IPS DF 6.9 (cell line): Measurements from ENCODE around the gene AARS1.
"Not testable (repeated sequence)": the region's sequence is repeated elsewhere in the genome, so short reads cannot be mapped to it uniquely, and the experiment has no call there.

Source experiments
- DNase-seq: peaks from one replicate; pipeline ENCODE4 v3.0.0-alpha.2; 2013; ENCODE audit warnings: low read depth, low spot score
- H3K27ac ChIP-seq: one replicate; pipeline ENCODE4 v1.5.1; 2013; ENCODE audit warnings: low read length, control low read depth
- H3K27me3 ChIP-seq: 2 replicates; pipeline ENCODE4 v1.6.1; 2013; ENCODE audit warnings: mild to moderate bottlenecking, low read length; ENCODE audit not compliant: control insufficient read depth, insufficient read depth
- H3K36me3 ChIP-seq: 2 replicates; pipeline ENCODE4 v1.6.1; 2013; ENCODE audit warnings: low read length; ENCODE audit not compliant: control insufficient read depth, insufficient read depth
- H3K4me1 ChIP-seq: 2 replicates; pipeline ENCODE4 v1.6.1; 2013; ENCODE audit warnings: low read length; ENCODE audit not compliant: control insufficient read depth, insufficient read depth
- H3K4me3 ChIP-seq: 2 replicates; pipeline ENCODE4 v1.5.1; 2013; ENCODE audit warnings: mild to moderate bottlenecking, low read length
- H3K9me3 ChIP-seq: 2 replicates; pipeline ENCODE4 v1.6.1; 2013; ENCODE audit warnings: low read length, inconsistent platforms; ENCODE audit not compliant: control insufficient read depth, insufficient read depth
- WGBS: extraction: QIAGEN DNeasy Blood & Tissue Kit; methylation state at CpG from one replicate; pipeline ENCODE4 v1.1.7; 2013; ENCODE audit warnings: mixed read lengths, missing lambda C conversion rate; ENCODE audit not compliant: insufficient read length, insufficient coverage; 5-methylcytosine and 5-hydroxymethylcytosine counted together

The AARS1 gene

DNA sequence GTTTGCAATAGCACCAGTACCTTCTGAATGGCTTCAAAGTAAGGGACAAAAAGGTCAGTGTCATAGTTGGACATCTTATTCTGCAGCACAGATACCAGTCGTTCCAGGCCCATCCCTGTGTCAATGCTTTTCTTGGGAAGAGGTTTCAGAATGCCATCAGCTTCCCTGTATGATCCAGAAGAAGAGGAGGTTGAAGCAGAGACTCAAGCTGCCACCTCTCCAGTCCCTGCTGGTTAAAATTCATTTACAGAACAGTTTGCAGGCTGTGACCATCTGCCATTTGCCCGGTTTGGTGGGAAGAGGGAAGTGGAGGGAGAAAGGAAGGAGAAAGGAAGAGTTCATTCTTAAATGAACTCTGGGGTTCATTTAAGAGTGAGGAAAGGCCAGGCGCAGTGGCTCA lies 19.1 kb downstream of the AARS1 start:
- peaks cover 40% of the 10 kb centered on the region for H3K36me3 ChIP-seq
- no peaks in the 10 kb centered on the region for H3K9me3 ChIP-seq
- H3K4me3 ChIP-seq: no peak overlapping the region
- no peak for DNase-seq
- H3K4me1 ChIP-seq: no peaks in the 10 kb centered on the region
- WGBS: no CpG with 5 or more reads among the region's 3 CpGs
- H3K27me3 ChIP-seq: no peaks in the 10 kb centered on the region
- H3K27ac ChIP-seq: no peak overlapping the region

DNA sequence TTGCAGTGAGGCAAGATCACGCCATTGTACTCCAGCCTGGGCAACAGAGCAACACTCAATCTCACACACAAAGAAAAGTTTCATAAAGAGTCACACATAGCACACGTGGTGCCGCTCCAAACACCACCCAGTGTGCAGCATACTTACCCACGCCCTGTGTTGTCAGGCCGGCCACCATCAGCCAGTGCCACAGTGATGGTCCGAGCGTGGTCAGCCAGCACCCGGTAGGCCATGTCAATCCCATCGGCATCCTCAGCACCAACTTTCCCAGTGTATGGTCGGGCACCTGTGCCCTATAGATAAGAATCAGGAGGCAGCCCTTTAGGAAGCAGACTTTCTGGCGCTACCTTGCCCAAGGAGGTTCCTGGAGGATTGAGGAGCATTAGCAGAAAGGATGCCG lies 19.8 kb downstream of the AARS1 start:
- Histone ChIP-seq H3K4me1 (no peaks in the 10 kb centered on the region), H3K27me3 (no peaks in the 10 kb centered on the region), H3K36me3 (peaks cover 44% of the 10 kb centered on the region), H3K9me3 (no peaks in the 10 kb centered on the region), H3K27ac (no peak overlapping the region), H3K4me3 (no peak overlapping the region)
- WGBS: no CpG with 5 or more reads among the region's 12 CpGs
- DNase-seq: no peak

DNA sequence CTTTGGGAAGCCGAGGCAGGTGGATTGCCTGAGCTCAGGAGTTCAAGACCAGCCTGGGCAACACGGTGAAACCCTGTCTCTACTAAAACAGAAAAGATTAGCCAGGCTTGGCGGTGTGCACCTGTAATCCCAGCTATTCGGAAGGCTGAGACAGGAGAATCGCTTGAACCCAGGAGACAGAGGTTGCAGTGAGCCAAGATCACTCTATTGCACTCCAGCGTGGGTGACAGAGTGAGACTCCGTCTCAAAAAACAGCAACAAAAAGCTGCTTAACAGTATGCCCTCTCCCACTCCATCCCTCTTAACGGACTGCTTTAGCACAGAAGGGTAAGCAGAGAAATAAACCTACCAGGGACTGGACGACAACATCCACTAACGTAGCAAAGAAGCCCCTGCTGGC lies 21.4 kb downstream of the AARS1 start:
- H3K27me3 ChIP-seq, DNase-seq, H3K4me3 ChIP-seq, H3K27ac ChIP-seq, H3K9me3 ChIP-seq, H3K4me1 ChIP-seq: not testable (repeated sequence)
- no CpG with 5 or more reads among the region's 10 CpGs for WGBS
- peaks cover 50% of the 10 kb centered on the region for H3K36me3 ChIP-seq

DNA sequence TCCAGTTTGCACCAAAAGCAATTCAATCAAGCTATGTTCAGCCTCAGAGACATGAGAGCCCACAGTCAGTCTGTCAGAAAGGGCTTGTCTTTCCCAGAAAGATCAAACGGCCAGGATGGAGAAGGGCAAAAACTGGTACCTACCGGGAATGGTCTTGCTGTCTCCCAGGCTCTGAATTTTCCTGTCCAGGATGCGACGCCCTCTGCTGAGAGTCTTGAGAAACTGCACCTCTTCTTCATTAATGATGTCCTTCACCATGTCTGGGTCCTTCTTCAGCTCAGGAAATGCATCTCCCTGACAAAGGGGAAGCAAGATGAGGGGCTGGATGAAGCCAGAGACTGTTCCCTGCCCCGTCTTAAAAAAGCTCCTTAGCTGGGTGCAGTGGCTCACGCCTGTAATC lies 21.8 kb downstream of the AARS1 start:
- H3K4me1 ChIP-seq: no peaks in the 10 kb centered on the region
- H3K27me3 ChIP-seq: no peaks in the 10 kb centered on the region
- peaks cover 51% of the 10 kb centered on the region for H3K36me3 ChIP-seq
- H3K27ac ChIP-seq: no peak overlapping the region
- no peaks in the 10 kb centered on the region for H3K9me3 ChIP-seq
- no peak for DNase-seq
- no peak overlapping the region for H3K4me3 ChIP-seq
- no CpG with 5 or more reads among the region's 6 CpGs for WGBS

DNA sequence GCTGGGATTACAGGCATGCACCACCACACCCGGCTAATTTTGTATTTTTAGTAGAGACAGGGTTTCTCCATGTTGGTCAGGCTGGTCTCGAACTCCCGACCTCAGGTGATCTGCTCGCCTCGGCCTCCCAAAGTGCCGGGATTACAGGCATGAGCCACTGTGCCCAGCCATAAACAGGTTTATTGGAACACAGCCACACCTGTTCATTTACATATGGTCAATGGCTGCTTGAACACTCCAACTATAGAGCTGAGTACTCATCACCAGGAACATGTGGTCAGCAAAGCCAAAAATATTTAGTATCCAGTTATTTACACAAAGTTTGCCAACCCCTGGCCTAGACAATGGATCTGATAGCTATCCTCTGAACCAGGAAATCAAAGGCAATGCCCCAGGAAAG lies 29.4 kb downstream of the AARS1 start:
- H3K27me3 ChIP-seq, H3K4me3 ChIP-seq, DNase-seq, H3K27ac ChIP-seq, H3K9me3 ChIP-seq, H3K4me1 ChIP-seq: not testable (repeated sequence)
- H3K36me3 ChIP-seq: peaks cover 66% of the 10 kb centered on the region
- no CpG with 5 or more reads among the region's 6 CpGs for WGBS

DNA sequence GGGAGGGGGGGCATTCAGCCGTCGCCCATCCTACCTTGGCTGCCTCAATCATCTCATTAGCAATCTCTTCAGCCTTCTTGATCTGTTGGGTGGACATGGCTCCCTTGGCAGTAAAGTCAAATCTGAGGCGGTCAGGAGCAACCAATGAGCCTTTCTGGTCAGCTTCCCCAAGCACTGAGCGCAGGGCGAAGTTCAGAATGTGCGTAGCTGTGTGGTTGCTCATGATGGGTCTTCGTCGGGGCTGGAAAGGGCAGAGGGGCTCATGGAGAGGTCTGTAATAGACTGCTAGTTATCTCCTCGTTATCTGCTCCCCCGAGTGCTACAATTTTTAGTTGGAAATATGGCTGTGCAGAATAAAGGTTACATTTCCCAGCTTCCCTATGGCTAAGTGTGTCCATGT lies 30.4 kb downstream of the AARS1 start:
- Histone ChIP-seq H3K4me1 (no peaks in the 10 kb centered on the region), H3K4me3 (no peak overlapping the region), H3K27ac (no peak overlapping the region), H3K36me3 (peaks cover 70% of the 10 kb centered on the region), H3K27me3 (no peaks in the 10 kb centered on the region), H3K9me3 (no peaks in the 10 kb centered on the region)
- WGBS: no CpG with 5 or more reads among the region's 10 CpGs
- no peak for DNase-seq

DNA sequence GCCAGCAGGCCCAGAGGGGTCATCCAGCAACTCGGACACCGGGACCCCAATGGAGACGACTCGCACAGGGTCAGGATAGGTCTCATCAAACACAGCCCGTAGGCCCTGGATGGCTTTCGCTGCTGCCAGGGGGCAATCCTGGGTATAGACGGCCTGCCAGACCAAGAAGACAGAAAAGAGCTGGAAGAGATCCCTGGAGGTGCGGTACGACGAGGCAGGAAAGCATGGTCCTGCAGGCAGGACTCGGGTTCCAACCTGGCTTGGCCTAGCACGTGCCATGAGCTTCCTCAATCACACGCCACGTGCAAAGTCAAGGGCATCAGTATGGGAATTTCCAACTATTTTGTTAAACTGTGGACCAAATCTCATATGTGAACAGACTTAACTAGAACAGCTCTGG lies 31.2 kb downstream of the AARS1 start:
- Histone ChIP-seq H3K4me3 (no peak overlapping the region), H3K27ac (no peak overlapping the region), H3K9me3 (no peaks in the 10 kb centered on the region), H3K27me3 (no peaks in the 10 kb centered on the region), H3K36me3 (peaks cover 75% of the 10 kb centered on the region), H3K4me1 (no peaks in the 10 kb centered on the region)
- no CpG with 5 or more reads among the region's 14 CpGs for WGBS
- DNase-seq: no peak

DNA sequence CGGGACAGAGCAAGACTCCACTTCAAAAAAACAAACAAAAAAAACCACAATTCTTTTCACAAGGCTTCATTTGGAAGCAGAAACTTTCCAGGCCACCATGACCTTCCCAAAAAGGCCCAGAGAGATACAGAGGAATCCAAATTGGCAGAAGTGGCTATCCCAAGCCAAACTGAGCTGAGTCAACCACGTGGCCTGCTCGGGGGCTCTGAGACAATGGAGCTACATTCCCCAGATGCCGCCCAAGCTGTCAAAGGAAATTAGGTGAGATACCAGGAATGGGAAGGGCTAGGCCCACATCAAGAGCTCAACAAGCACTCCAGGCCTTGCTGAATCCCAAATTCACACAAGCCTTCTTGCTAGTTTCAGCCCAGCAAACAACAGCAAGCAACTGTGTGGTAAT lies 31.9 kb downstream of the AARS1 start:
- WGBS: no CpG with 5 or more reads among the region's 4 CpGs
- DNase-seq: no peak

DNA sequence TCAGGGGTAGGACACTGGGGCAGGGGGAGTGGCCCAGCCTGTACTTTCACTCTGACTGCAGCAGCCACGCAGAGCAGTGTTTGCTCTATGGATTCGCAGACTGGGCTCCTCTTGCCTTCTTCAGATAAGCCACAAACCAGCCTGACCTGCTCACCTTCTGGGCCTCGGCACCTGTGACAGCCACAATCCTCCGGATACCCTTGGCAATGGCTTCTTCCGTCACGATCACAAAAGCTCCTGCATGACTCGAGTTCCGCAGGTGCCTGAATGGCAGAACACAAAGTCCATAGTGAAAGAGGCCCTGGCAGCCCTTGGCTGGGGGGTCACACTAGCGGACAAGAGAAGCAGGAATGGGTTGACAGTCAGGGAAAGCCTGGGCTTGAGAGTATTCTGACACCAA lies 33.7 kb downstream of the AARS1 start:
- H3K4me3 ChIP-seq: no peak overlapping the region
- no CpG with 5 or more reads among the region's 9 CpGs for WGBS
- H3K9me3 ChIP-seq: no peaks in the 10 kb centered on the region
- H3K4me1 ChIP-seq: no peaks in the 10 kb centered on the region
- no peaks in the 10 kb centered on the region for H3K27me3 ChIP-seq
- no peak overlapping the region for H3K27ac ChIP-seq
- DNase-seq: no peak
- peaks cover 69% of the 10 kb centered on the region for H3K36me3 ChIP-seq

More for the DNA sequence above, 31.9 kb downstream of the AARS1 start:
- Histone ChIP-seq H3K4me1 (no peaks in the 10 kb centered on the region), H3K27me3 (no peaks in the 10 kb centered on the region), H3K27ac (no peak overlapping the region), H3K36me3 (peaks cover 78% of the 10 kb centered on the region), H3K4me3 (no peak overlapping the region), H3K9me3 (no peaks in the 10 kb centered on the region)

DNA sequence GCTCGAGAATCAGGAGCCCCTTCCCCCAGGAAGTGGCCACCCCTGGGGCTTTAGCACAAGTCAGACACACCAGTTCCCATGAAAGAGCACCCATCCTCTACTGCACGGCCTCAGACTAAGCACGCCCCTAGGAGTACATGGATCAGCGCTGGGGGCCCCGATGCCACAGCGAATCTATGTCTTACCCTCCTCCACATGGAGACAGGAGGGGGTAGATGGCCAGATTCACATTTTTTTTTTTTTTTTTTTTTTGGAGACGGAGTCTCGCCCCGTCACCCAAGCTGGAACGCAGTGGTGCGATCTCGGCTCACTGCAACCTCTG lies 34.4 kb downstream of the AARS1 start:
- Histone ChIP-seq H3K4me3 (no peak overlapping the region), H3K9me3 (no peaks in the 10 kb centered on the region), H3K27me3 (no peaks in the 10 kb centered on the region), H3K27ac (no peak overlapping the region), H3K4me1 (no peaks in the 10 kb centered on the region), H3K36me3 (peaks cover 62% of the 10 kb centered on the region)
- no CpG with 5 or more reads among the region's 12 CpGs for WGBS
- no peak for DNase-seq

DNA sequence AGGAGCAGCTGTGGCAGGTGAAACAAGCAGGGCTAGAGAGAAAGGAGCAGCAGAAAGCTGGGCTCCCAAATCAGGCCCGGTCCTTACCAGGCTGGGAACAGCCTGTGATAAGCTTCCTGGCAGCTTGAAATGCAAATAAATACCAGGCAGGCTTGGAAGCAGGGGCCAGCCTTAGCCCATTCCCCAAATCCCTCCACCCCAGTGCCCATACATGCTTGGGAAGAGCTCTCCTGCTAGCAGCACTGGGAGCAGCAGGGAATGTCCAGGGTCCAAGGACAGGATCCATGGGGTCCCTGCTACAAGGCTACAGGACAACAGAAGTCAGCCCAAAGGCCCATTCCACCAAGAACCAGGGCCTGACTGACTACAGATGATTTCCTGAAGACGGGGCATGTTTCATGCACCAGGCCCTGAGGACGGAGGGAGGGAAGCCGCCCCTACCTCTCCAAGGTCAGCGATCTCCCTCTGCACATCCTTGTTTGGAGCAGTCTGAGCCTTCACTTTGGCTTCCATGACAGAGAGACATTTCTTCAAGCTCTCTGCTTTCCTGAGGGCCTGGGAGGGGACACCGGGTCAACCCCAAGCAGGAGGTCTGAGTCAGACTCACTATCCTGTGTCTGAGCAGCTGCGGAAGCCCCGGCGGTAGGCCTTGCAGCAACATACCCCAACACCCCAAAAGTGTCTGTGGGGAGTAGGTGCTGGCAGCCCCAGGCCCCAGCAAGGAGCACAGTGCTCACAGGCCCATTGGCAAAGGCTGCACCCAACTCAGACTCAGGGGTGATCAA lies 34.9 kb downstream of the AARS1 start:
- WGBS: no CpG with 5 or more reads among the region's 9 CpGs
- H3K27ac ChIP-seq: no peak overlapping the region
- no peaks in the 10 kb centered on the region for H3K4me1 ChIP-seq
- no peak for DNase-seq
- H3K9me3 ChIP-seq: no peaks in the 10 kb centered on the region
- H3K27me3 ChIP-seq: no peaks in the 10 kb centered on the region
- H3K4me3 ChIP-seq: no peak overlapping the region
- H3K36me3 ChIP-seq: peaks cover 60% of the 10 kb centered on the region
